HG03442 (cell line): Measurements from ENCODE around the gene ZNF76.

ENCODE experiments used
- ATAC-seq: cut with Tn5 transposase; IDR thresholded peaks from one replicate; pipeline ENCODE4 v1.9.1; 2021; ENCODE audit warnings: mild to moderate bottlenecking, moderate library complexity; ENCODE audit not compliant: unreplicated experiment

Gene ZNF76

DNA sequence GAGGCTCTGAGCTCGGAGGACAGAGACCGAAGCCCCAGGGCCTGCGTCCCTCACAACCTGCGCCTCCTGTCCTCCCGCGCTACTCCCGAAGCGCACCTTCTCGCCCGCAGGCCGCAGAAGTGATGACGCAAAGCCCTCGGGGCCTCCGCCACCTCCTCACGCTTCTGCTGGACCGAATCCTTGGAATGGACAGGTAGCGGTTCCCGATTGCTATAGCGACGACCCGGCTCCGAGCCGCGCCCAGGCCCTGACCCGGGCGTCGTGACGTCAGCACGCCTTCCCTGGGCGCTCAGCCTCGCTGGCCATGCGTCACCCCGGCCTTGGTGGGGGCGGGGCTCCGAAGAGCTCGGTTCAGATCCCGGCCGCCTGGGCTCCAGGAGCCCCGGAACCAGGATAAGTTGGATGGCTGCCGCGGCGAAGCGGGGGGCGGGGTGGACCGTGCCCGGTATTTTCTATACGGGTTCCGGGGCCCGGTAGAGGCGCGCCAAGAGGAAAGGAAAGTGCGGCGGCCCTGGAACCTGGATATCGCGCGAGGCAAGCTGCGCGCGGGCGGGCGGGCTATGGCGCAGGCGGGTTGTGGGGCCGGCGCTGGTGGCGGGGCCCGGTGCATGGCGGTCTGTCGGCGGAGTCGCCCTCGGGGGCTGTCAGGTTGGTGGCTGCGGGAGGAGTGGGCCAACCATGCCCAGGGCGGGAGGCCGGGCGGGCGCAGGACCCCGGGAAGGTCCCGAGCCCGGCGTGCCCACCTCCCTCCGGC is at the start of gene ZNF76:
ZNF76 (plus strand) TSS at position 542 of the 754 bp plus-strand sequence. CDS start 21,417 bp downstream, outside the sequence.
- peak; percentile 77 for ATAC-seq

DNA sequence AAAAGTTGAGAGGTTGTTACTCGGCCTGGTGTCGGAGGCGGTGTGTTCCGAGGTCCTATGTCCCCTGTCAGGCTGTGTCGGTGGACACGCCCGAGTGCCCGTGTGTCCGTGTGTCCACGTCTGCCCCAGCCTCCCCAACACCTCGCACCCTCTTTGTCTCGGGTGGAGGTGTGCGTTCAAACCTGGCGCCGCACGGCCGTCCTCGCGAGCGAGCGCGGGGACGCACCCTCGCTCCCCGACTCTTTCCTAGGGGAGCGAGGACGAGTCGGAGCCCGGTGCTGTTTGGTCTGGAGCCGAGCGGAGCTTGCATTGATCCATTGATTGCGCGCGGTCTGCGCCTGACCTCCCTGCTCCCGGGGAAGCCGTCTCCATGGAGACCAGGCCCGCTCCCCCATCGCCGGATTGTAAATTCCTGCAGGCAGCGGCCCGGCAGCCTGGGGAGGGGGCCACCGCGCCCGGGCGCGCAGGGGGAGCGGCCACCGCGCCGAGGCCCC is 46.2 kb upstream of the ZNF76 start:
- ATAC-seq, result no peak

DNA sequence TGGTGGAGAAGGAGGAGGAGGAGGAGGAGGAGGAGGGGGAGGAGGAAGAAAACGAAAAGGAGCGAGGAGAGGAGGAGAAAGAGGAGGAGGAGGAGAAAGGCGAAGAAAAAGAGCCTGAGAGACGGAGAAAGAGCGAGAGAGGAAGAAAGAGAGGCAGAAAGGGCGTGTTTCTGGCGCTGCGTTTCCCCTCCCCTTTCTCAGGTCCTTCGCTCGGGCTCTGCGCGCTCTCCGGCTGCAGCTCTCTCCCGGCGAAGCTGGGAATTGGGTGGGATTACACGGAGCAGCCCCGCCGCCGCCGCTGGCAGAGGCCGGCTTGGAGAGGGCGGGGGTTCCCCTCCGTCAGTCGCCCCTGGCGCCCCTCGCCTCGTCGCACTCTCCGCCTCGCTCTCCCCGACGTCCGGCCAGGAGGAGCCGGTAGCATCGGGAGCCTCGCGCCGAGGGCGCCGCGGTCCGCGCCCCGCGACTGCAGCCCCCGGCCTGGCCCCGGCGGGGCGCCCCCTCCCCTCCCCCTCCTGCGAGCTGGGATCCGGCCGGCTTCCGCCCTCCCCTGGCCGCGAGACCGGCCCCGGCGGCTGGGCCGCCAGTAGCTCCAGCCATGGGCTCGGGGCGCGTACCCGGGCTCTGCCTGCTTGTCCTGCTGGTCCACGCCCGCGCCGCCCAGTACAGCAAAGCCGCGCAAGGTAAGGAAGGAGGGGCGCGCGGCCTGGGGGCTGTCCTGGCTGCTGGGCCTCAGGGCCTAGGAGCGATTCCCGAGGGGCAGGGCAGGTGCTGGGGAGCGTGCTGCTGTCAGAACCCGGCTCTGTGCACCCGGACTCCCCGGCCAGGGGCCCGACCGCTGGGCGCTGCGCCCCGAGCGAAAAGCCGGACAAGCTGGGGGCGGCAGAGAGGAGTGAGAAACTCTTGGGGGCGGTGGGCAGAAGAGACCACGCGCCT is 45.4 kb upstream of the ZNF76 start, which contains the start of gene SCUBE3:
SCUBE3 (plus strand) TSS at position 133 of the 933 bp plus-strand sequence; CDS start at position 596, 463 bp downstream.
- no peak for ATAC-seq

DNA sequence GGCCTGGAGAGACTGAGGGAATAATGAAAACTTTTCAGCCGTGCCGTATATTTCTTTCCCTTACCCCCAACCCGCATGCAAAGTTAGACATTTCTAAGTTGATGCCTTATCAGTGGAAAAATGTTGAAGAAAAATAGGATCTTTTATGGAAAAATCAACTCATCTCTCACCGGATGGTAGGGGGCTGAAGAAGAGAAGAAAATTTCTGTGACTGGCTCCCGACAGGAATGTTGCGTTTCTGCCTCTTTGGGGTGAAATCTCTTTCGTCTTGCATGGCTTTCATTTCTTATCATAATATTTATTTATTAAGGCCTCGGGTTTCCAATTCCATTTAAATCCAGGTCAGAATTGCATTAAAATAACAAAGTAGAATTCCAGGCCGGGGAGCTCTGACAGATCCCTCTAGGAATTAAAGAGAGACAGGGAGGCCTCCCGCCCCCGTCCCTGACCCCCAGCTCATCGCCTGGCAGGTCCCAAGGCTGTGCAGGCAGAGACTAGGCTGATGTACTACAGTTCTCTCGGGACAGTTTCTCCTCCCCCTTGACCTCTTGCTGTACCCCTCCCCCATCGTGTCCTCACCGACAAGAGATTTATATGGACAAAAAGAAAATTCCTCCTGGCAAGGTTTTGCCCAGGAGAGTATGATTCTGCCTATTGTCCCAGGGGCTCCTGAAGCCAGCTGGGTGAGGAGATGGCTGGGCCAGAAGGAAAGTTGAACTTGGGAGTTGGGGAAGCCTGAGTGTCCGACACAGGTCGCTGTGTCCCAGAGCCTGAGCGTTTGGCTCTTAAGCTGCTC is 44.5 kb upstream of the ZNF76 start:
- ATAC-seq, result no peak

DNA sequence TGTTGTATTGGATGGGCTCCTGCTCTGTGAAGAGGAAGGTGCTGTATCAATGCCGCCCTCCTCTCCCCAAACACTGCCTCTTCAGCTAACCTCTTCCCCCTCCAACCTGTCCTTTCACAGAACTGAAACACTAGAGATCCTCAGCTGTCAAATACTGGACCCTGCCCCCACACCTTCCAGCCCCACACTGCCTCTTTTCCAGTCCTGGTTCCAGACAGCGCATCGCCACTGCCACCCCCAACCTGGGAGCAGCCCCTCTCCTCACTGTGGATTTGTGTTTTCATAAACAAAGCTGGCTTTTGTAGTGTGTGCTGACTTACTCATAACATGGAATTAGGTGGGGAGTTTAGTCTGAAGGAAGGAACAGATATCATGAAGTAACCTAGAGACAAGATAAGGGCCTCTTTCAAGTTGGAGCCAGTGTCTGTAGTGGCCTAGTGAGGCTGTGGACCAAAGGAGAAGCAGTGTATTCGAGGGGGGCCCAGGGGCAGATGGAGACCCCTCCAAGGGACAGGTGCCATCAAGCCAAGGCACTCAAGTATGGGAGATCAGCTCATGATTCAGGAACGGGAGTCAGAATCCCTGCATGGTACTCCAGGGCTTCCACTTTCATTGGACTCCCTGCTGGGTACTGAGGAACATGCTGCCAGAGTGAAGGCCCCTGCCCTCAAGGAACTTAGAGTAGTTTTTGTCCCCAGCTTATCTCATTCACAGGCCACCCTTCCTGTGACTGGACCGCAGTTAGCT is 43.7 kb upstream of the ZNF76 start:
- no peak for ATAC-seq

DNA sequence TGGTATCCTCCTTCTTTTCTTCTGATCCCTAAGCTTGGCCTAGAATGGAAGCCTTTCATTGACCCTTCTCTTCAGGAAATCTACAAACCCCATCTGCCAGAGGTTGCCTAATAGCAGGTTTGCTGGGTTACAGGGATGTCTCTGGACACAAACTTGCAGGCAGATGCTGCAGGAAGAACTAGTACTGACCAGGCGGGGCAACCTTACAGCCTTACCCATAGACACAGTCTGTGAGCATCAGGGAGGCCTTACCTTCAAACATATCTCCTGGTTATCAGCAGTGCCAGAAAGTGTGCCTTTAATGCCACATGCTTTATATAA is 43.2 kb upstream of the ZNF76 start:
- ATAC-seq, result no peak

DNA sequence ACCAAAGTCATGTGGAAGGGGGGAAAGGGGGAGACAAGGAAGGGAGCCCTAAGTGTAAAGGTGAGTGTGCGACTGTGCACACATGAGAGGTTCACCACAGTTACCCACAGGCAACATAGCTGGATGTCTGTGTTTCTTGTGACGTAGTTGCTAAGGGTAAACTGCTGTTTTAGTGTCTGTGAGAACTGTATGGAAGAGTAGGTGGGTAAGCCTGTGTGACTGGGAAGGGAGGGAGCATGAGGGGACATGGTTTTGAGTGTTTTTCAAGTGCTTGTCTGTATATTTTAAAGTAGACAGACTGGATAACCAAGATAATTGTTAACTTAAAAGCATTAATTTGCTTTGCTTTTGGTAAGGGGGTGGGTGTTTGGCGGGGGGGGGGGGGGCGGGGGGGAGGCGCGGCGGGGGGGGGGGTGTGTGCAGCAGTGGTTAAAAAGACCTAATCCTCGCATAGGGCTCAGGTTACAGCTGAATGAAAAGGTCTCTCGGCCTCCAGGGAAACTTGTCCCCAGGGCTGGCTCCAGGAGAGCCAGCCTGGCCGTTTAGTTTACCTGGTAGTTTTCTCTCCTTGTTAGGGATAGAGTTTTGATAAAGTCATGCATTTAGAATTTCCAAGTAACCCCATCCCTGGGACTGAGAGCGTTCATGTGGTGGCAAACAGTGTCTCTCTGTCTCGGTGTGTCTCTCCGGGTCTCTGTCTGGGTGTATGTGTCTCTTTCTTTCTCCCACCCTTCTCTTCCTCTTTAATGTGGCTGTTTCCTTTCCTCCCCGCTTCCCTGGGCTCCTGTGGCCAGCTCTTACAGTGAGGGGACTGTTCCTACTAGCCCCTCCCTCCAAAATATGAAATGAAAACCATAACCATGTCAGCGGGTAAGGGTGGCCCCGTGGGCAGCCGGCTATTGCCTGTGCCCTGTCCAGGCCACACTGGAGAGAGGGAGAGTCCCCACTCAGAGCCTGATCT is 42.4 kb upstream of the ZNF76 start:
- no peak for ATAC-seq

DNA sequence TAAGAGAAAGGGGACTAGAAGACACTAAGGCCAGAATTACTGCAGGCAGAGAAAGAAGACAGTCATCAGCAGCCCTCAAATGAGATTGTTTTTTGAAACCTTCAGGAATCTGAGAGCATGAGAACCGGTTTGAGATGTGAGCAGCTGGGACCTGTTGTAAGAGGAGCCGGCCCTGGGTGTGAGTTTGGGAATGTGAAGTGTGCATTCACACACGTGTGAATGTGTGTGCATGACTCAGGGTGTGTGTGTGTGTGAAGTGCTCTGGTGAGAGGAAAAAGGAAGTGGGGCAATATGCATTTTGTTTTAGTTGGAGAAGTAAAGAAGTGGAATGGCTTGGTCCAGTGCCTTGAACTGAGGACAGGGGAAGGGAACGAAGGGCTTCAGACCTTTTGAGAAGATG is 41.5 kb upstream of the ZNF76 start:
- no peak for ATAC-seq

DNA sequence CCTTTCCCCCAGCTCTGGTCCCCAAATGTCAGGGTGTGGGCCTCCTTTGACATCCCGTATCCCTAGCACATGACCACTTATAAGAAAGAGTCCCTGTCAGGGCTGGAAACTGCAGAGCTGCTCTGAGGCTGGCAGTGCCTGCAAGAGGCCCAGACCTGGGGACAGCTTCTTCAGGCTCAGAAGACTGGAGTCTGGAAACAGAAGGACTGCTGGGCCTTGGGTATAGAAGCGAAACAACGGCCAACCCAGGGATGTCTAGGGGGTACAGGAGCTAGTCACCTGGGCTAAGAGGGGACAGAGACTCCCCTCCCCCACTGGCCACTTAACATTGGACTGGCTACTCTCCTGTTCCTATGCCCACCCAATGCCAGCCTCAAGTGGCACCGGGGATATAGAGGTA is 41.1 kb upstream of the ZNF76 start:
- no peak for ATAC-seq

DNA sequence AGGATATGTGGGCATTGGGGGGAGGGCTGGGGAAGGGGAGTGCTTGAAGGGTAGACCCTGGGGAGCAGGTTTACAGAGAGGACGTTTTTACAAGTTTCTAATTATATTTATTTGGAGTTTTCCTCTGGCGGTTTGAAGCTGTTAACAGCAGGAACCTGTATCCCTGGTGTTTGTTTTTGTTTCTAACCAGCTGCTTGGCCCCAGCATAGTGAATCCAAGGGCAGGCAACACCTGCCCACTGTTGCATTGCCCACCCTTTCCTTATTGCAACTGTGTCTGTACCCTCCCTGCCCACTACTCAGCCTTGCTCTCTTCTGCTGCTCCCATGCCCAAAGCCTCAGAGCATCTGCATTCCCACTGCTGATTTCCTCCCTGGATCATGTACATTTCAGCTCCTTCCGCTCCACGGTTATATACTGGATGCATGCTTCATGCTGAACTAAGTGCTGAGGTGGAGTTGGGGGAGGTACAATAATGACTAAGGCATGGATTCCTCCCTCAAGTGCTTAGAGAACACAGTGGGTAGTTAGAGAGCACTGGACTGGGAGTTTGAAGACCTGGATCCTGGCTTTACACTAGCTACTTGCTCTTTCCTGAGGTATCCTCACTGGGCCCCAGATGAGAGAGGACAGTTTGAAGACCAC is 39.7 kb upstream of the ZNF76 start:
- ATAC-seq, result no peak

DNA sequence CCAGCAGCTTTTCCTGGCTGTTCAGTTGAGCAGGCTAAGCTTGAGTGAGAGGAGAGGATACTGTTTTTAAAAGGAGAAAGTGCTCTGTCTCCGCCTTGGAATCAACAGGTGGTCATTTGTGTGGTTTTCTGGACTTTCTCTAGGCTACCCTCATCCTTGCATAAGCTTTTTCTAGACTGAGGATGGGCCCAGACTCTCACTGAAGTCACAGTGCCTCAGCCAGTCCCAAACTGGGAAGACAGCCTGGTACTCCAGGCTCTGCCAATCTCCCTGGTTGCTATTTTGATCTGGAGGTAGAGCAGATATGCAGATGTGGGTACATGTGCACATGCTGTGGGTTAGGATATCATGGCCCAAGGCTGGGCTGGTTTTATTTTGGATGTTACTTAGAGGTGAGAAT is 38.8 kb upstream of the ZNF76 start:
- ATAC-seq, result no peak

DNA sequence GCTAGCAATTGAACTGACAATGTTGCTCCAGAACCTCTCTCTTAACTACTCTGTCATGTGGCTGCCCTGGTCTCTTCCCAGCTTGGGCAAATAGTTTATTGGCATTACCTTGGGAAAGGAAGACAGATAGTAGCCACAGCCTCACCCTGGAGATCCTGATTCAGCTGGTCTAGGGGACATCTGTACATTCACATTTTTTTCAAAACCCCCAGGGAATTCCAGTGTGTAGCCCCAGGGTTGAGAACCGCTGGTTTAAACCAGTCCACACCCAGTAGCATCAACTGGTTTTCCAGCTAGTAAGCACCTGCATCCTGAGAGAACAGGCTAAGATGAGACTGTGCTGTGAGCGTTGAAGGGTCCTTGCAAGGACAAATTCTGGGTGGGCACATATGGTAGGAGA is 36.1 kb upstream of the ZNF76 start:
- ATAC-seq, result no peak

DNA sequence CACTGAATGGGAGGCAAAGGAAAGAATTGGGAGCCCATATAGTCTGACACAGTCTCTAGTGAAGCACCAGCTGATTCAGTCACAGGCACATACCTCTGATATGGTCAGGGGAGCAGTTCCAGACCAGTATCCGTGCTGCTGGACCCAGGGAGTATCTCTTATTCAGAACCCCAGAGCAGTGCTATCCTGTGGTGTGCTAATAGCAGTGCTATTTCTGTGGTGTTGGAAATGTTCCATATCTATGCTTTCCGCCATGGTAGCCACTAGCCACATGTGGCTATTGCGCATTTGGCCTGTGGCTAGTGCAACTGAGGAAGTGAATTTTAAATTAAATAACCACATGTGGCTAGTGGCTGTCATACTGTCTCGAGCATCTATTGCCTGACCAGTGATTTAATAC is 34.8 kb upstream of the ZNF76 start:
- no peak for ATAC-seq

DNA sequence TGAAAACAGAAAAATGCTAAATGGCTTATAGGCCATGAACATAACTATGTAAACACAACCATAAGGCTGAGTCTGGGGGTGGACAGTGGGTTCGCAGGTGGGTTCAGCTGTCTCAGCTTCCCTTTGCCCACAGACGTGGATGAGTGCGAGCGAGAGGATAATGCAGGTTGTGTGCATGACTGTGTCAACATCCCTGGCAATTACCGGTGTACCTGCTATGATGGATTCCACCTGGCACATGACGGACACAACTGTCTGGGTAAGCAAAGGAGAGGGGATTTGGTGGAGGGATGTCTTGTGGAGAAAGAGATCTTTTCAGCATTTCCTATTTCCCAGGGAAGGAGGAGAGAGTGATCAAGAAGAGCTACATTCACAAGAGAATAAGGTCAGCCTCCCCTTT is 31.1 kb upstream of the ZNF76 start:
- no peak for ATAC-seq

DNA sequence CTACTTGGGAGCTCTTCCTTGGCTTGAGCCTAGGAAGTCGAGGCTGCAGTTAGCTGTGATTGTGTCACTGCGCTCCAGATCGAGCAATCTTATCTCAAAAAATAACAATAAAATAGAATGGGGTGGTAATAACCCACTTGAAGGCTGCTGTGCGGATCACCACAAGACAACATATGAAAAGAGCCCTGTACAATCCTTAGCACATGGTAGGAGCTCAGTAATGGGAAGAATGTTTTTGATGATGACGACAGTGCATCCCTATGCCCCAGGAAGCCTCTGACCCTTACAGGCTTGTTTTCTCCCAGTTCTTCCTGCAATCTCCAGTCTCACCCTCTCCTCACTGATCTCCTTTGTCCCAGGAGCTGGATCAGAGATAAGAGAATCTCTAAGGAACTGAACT is 30.2 kb upstream of the ZNF76 start:
- ATAC-seq, result no peak

DNA sequence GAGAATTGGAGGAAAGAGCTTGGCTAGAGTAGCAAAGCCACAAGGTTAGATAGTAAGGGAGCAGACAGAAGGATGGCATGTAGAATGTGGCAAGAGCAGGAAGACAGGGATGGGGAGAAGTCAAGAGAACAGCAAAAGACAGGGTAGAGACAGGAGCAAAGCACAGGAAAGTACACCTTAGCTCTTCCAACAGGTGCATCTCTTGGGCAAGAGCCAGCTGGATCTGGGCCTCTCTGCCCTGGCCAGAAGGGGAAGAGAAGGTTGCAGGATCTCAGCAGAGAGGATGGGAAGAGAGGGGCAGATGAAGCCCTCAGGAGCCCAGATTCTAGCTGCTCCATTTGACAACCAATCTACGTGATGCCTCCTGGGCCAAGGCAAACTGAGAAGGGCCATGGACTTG is 29.0 kb upstream of the ZNF76 start:
- no peak for ATAC-seq

DNA sequence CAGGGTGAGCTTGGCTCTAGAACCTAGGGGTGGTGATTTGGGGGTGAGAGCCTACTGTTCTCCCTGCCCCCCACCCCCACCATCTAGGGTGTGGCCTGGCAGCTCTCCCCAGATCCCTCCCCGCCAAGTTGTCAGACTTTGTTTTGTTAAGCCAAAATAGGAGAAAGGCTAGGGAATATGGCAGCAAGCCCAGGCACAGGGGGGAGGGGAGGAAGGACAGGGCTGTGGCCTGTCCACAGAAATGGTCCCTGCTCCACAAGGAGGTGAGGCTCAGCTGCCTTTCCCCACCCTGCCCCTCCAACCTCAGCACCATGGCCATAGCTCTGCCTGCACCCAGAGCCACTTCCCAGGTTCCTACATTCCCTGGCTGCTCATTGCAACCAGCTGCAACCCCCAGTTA is 28.6 kb upstream of the ZNF76 start:
- ATAC-seq, result no peak

DNA sequence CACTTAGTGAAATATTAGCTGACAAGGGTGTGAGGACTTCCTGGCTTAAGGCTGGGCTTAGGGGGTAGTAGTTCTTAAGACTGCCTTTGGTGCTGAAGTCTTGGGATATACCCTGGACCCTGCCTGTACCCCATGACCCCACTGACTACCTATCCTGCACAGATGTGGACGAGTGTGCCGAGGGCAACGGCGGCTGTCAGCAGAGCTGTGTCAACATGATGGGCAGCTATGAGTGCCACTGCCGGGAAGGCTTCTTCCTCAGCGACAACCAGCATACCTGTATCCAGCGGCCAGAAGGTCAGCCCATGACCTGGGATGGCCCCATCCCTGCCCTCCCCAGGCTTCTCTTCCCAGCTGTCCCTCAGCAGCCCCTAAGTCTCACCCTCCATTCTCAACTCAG is 28.0 kb upstream of the ZNF76 start:
- ATAC-seq, result no peak

DNA sequence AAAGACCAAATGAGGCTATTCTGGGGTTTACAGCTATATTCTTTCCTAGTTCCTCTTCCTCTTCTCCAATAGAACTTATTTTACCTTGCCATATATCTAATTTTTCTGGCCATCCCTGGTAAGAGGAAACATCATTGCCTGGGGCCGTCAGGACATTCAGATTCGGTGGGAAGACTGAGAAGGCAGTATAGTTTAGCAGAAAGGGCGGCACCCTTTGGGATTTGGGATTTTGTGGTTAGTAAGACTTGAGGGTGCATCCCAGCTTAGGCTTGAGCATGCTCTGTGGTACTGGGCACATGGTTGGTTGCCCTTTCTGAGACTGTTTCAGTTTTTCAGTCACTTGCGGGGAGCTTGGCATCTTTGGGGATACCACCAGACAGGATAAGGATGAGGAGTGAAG is 24.6 kb upstream of the ZNF76 start:
- ATAC-seq, result no peak
